Posterior cingulate gyrus (tissue), 11 donors: Measurements from ENCODE around the gene FNDC3A.
A peak's percentile ranks its signal among the peaks of the same experiment; 100 is the strongest.
"Not testable (repeated sequence)": the region's sequence is repeated elsewhere in the genome, so short reads cannot be mapped to it uniquely, and the experiment has no call there.

Source experiments
- DNase-seq, 10 donors: peaks; one replicate each; pipeline versions ENCODE4 v3.0.0 to v3.0.0-alpha.2; 2020 to 2021; ENCODE audit warnings: mixed read lengths in 3 of 10
- intact Hi-C: fragments of 100-400 bp; cut with DNase I; formaldehyde crosslinking; loops from one replicate; pipeline ENCODE4 v1.15.1; 2023

FNDC3A gene

GRCh38 chr13:49030213-49030612 is 54.5 kb downstream of the FNDC3A start:
- no peak for DNase-seq
- intact Hi-C loops, result no loop called here

DNA sequence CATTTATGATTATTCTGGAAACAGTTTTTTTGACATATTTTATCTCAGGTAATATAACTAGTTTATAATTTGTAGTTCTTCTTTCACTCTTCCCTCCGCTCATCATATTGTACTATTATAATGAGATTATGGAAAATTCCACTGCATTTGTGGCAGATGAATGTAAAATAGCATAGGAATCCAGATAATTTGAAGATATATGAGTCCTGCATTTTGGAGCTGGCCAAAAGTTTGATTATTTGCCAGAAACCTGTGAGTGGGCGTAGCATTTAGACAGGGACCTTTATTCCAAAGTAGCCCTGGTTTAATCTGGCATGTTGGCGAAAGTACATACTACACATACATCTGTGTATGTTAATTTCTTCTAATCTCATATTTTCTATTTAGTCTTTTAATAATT is 65.2 kb downstream of the FNDC3A start:
- no peak for DNase-seq
- intact Hi-C loops, result no loop called here

GRCh38 chr13:49042476-49042875 is 66.8 kb downstream of the FNDC3A start:
- intact Hi-C loops, result no loop called here

DNA sequence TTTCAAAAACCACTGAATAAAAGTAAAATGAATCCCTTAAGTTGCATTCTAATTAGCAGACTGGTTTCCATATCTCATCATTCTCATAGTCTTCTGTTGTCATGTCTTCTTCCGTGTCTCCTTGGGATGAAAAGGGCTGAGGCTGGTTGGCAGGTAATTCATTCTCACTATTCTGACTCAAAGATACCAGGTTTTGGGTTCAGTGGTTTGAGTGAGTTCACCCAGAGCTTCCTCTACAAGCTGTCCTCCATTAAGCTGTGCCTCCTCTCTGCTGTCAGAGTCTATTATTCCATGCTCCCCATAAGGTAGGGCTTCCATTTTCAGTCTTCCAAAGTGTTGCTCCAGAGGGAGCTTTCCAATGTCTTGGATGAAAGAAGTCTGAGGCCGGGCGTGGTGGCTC is 68.3 kb downstream of the FNDC3A start:
- intact Hi-C loops, result no loop called here
- no peak for DNase-seq

More at GRCh38 chr13:49042476-49042875, 66.8 kb downstream of the FNDC3A start:
- no peak for DNase-seq

DNA sequence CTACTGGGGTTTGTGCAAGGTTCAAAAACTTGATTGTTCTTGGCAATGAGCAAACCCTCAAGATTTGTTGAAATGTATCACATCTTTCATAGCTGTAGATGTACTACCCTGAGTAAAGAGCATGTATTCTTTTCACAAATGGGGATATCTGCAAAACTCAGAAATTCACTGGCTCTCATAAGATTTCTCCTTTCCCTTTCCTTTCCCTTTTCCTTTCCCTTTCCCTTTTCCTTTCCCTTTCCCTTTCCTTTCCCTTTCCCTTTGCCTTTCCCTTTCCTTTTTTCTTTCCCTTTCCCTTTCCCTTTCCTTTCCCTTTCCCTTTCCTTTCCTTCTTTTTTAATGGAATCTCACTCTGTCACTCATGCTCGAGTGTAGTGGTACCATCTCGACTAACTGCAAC is 69.1 kb downstream of the FNDC3A start:
- no peak for DNase-seq
- intact Hi-C loops, result no loop called here

GRCh38 chr13:49046002-49046401 is 70.3 kb downstream of the FNDC3A start:
- DNase-seq, result no peak
- intact Hi-C loops, result no loop called here

DNA sequence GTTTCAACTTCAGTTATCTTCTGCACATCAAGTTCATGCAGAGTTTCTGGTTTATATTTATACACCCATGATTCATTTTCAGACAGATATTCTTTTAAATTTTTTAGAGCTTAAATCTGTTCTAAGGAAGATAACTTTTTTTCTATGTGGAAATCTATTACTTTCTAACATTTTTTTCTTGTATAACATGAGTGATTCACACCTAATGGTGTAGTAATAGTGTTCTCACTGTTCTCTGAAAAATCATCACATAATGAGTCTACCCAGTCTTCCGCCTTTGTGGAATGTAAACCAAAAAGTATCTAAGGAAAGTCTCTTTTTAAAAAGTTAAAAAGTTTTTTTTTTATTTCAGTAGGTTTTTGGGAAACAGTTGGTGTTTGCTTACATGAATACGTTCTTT is 70.8 kb downstream of the FNDC3A start:
- intact Hi-C loops, result no loop called here
- no peak for DNase-seq

DNA sequence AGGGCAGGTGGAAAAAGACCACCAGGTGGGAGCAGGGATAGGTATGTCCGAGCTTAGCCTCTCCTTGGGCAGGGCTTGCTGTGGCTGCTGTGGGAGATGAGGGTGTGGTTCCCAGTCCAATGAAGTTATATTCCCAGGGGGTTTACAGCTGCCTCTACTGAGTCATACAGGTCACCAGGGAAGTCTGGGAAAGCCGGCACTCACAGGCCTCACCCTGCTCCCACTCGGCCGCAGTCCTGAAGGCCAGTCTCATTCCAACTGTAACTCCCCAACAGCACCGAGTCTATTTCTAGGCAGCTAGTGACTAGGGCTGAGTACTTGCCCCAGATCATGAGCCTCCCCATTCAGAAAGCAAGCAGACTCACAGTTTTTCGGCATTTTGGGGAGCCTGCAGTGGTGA is 77.1 kb downstream of the FNDC3A start:
- intact Hi-C loops, result no loop called here

DNA sequence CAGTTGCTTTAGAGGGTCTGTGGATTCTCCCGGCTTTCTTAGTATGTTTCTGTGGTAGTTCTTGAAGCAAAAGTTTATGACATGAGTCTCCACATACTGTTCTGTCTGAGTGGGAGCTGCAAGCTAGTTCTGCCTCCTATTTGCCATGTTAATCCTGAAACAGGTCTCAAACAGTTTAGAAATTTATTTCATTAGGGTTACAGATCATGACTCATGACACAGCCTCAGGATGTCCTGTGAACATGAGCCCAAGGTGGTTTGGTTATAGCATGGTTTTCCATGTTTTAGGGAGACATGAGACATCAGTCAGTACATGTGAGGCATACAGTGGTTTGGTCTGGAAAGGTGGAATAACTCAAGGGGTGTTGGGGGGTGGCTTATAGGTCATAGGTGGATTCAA is 77.5 kb downstream of the FNDC3A start:
- DNase-seq, result no peak
- intact Hi-C loops, result no loop called here

More for the DNA sequence above, 77.1 kb downstream of the FNDC3A start:
- DNase-seq, result no peak

DNA sequence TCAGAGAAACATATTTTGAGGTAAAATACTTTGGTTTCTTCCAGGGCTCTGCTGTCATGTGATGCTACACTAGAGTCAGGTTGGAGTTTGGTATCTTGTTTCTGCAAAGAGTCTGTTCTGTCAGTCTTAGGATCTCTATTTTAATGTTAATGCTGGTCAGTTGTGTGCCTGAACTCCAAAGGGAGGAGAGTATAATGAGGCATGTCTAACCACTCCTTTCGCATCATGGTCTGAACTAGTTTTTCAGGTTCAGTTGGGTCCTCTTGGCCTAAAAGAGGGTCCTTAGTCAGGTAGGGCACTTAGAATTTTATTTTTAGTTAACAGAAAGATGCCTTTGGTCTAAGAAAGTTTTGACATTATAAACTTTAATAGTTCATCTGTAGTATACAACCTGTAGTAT is 78.2 kb downstream of the FNDC3A start:
- intact Hi-C loops, result no loop called here
- DNase-seq, result no peak

DNA sequence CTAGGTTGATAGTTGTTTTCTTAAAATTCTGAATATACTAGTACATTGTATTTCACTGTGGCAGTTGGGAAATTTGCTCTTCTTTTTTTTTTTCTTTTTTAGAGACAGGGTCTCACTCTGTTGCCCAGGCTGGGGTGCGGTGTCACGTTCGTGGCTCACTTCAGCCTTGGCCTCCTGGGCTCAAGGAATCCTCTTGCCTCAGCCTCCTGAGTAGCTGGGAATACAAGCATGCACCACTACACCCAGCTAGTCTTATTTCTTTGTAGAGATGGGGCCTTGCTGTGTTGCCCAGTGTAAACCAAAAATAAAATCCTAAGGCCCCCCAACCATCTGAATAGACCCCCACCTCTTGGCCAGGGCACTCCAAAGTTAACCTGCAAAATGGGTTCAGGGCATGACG is 79.3 kb downstream of the FNDC3A start:
- intact Hi-C loops, result no loop called here
- no peak for DNase-seq

DNA sequence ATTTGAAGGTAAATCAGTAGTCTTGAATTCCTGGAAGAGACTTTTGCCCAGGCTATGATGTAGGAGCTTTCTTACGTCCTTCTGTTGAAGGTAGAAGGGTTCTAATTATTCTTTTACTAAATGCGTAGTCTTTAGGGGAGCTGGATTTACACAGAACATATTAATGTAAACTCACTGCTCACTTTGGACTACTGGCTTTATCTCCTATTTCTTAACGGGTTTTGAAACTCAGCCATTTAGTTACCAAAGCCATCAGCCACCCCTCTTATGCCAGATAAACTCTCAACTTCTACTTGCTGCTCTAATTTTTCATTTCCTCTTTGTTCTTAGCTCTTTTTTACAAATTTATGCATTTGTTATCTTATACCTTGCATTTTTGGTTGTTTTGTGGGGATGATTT is 81.5 kb downstream of the FNDC3A start:
- intact Hi-C loops, result no loop called here
- no peak for DNase-seq

DNA sequence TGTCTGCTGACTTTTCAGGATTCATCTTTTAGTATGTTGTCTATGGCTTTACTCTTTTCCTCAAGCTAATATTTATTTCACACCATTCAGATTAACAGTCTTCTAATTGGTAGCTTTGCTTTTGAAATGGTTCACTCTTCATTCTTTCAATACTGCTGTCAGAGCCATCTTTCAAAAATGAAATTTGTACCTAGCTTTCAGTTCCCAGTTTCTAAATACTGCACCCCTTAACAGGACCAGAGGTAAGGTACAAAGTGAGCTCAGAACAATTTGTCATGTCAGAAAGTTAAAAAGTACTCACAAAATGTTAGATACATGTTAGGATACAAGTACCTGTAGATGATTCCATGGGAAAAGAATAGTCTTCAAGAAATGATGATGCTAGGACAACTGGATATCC is 83.0 kb downstream of the FNDC3A start:
- intact Hi-C loops, result no loop called here
- no peak for DNase-seq

DNA sequence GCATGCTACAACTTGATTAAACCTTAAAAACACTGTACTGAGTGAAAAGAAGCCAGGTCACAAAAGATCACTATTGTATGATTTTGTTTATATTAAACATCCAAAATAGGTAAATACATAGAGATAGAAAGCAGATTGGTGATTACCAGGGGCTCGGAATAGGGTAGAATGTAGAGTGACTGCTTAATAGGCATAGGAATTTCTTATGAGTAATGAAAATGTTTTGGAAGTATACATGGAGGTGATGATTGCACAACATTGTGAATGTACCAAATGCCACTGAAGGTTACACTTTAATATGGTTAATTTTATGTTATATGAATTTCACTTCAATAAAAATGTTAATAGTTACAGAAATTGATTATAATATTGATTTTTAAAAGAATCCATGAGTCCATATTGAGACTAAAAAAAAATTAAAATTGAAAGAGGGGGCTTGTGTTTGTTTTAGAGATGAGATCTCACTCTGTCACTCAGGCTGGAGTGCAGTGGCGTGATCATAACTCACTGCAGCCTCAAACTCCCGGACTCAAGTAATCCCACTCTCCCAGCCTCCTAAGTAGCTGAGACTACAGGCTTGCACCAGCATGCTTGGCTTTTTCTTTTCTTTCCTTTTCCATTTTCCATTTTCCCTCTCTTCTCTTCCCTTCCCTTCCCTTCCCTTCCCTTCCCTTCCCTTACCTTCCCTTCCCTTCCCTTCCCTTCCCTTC is 85.1 kb downstream of the FNDC3A start:
- intact Hi-C loops, result no loop called here
- no peak for DNase-seq

- intact Hi-C loops, DNase-seq: not testable (repeated sequence)
Observed at GRCh38 chr13:49061388-49061752, 85.7 kb downstream of the FNDC3A start.

DNA sequence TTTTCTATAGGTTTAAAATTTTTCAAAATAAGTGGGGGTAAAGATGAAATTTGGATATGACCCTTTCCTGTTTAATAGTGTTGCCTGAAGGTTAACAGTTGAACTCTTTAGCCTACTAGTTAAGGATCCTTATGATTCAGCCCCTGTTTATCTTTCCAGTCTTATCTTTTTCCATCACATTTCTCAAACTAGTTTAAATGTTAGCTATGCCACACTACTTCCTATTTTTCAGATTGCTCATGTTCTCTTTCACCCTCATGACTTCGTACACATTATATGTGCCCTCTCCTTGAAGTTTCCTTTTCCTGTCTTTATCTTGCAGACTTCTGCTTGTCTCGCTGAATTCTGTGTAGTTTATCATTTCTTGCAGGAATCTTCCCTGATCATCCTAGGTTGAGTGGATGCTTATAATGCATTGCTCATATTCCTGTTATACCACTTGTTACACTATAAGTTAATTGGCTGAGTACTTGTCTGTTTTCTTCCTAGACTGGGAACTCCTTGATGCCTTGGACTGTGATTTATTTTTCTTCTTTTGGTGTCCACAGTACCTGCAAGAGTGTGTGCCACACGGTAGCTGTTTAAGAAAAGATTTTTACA is 86.7 kb downstream of the FNDC3A start:
- intact Hi-C loops, result no loop called here
- DNase-seq, result no peak

DNA sequence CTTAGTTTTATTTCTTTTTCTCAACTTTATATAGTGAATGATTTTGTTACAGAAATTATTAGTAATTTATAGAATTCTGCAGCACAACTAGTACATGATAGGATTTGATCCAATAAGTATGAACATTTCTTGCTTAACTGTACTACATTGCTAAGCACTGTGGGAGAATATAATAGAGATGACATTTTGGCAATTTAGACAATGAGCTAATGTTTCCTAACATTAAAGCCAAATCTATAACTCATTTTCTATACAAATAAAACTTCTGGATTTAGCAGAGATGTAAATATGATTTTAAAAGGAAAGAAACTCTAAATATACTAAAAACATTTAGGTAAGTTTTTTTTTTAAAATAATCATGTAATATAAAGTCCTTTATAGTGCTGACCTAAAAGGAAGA is 87.3 kb downstream of the FNDC3A start:
- intact Hi-C loops, result no loop called here
- no peak for DNase-seq

DNA sequence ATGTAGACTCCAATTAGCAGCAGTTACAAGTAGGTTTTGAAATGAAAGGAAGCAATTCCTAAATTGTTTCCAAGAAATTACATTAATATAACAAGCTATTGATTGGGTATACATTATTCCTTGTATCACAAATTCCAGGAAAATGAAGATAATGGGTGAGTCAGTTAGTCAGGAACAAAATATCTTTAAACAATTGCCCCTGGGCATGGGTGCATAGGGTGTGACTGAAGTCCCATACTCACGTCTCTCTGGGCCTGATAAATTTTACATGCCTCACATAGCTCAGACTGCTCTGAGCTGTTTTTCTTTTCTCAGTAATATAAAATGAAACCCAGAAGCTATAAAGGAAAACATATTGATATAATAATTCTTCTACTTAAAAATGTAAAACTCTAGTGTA is 87.8 kb downstream of the FNDC3A start:
- intact Hi-C loops, result no loop called here
- no peak for DNase-seq

- no peak for DNase-seq
Observed at GRCh38 chr13:49064476-49064875, 88.8 kb downstream of the FNDC3A start.

DNA sequence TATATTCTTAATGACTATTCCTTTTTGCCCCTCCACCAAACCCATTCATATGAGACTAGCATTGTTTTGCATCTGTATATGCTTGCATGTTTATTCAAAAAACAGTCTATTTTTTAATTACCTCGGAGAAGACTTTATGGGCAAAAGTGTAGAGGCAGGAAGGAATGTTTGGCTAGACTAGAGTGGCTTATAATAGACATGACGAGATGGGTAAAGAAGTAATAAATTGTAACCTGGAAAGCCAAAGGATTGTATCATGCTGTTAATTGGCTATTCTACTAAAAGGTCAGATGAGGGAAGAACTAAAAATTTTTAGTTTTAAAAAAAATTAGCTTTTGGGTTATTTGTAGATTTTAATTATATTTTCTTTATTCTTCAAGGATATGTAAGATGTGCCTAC is 91.1 kb downstream of the FNDC3A start:
- intact Hi-C loops, result no loop called here
- no peak for DNase-seq

More at GRCh38 chr13:49064476-49064875, 88.8 kb downstream of the FNDC3A start:
- intact Hi-C loops, result no loop called here

GRCh38 chr13:49068498-49068897 is 92.8 kb downstream of the FNDC3A start:
- intact Hi-C loops, DNase-seq: not testable (repeated sequence)

DNA sequence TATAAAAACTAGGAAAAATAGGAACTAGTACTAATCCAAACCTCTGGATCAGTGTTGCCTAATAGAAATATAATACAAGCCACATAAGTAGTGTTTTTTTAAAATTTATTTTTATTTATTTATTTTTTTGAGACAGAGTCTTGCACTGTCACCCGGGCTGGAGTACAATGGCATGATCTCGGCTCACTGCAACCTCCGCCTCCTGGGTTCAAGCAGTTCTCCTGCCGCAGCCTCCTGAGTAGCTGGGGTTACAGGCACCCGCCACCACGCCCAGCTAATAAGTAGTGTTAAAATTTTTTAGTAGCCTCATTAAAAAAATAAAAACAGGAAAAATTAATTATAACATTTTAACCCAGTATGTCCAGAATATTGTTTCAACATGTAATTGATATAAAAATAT is 94.3 kb downstream of the FNDC3A start:
- intact Hi-C loops, result not testable (repeated sequence)
- peak in 1 of 10 donors; percentile 68 for DNase-seq
